DND-41 (cell line): ENCODE data around the gene CCL4.

Source experiments
- EZH2 ChIP-seq: IDR thresholded peaks from 3 replicates; pipeline ENCODE4 v1.6.1; 2012; ENCODE audit warnings: borderline replicate concordance, low read depth, mild to moderate bottlenecking, moderate library complexity, low read length, inconsistent platforms; ENCODE audit not compliant: severe bottlenecking
- TF ChIP-seq, protein P1 (sequence below): IDR thresholded peaks from 2 replicates; pipeline ENCODE4 v1.5.1; 2012; ENCODE audit warnings: borderline replicate concordance, low read length, moderate library complexity, mild to moderate bottlenecking; ENCODE audit not compliant: poor library complexity, severe bottlenecking; ENCODE audit errors: extremely low read depth

DNA sequence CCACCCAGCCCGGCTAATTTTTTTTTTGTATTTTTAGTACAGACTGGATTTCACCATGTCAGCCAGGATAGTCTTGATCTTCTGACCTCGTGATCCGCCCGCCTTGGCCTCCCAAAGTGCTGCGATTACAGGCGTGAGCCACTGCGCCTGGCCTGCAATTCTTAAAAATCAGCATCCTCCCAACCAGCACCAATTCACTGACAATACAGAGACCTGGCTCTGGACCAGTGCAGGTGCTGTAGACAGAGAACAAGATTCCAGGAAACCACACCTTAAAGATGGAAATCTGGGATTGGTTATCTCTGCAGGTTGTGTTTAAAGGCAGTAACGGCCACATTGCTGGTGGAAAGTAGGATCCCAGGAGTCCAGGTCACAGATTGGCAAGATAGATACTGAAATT lies 39.2 kb downstream of the CCL4 start:
- TF ChIP-seq, protein P1, sequence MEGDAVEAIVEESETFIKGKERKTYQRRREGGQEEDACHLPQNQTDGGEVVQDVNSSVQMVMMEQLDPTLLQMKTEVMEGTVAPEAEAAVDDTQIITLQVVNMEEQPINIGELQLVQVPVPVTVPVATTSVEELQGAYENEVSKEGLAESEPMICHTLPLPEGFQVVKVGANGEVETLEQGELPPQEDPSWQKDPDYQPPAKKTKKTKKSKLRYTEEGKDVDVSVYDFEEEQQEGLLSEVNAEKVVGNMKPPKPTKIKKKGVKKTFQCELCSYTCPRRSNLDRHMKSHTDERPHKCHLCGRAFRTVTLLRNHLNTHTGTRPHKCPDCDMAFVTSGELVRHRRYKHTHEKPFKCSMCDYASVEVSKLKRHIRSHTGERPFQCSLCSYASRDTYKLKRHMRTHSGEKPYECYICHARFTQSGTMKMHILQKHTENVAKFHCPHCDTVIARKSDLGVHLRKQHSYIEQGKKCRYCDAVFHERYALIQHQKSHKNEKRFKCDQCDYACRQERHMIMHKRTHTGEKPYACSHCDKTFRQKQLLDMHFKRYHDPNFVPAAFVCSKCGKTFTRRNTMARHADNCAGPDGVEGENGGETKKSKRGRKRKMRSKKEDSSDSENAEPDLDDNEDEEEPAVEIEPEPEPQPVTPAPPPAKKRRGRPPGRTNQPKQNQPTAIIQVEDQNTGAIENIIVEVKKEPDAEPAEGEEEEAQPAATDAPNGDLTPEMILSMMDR: no peak
- no peak for TF ChIP-seq EZH2
